WTC11 (cell line): ENCODE data around the gene ARG2. TPM values are rescaled to one million over a fixed set of nuclear protein-coding genes. Genes with fewer than 3 reads are reported as not detected.
"Not testable (repeated sequence)": the region's sequence is repeated elsewhere in the genome, so short reads cannot be mapped to it uniquely, and the experiment has no call there.

Experiments
- ATAC-seq: fragments of 200-7000 bp; cut with Tn5 transposase; 2 replicates; pipeline ENCODE4 v1.10.0; 2021; ENCODE audit warnings: mild to moderate bottlenecking, moderate library complexity
- CTCF ChIA-PET: fragments of 300-600 bp; sonication (Branson Sonifier 250); formaldehyde crosslinking; loops from one replicate; lab custom pipeline; 2021; ENCODE audit warnings: antibody characterized with exemption; lab: Charles Lee
- POLR2A ChIA-PET: fragments of 350-600 bp; sonication (Branson Sonifier 250); formaldehyde crosslinking; loops from one replicate; lab custom pipeline; 2021; ENCODE audit warnings: antibody characterized with exemption; lab: Charles Lee
- DNase-seq: peaks from one replicate; pipeline ENCODE4 v3.0.0; 2021; ENCODE audit warnings: low spot score
- H3K27ac Mint-ChIP-seq: 2 replicates; pipeline ENCODE4 v1.8.0; 2021; ENCODE audit warnings: mixed read lengths
- H3K27me3 Mint-ChIP-seq: 2 replicates; pipeline ENCODE4 v1.8.0; 2021; ENCODE audit warnings: low read depth, mild to moderate bottlenecking, moderate library complexity, mixed read lengths
- H3K36me3 Mint-ChIP-seq: 2 replicates; pipeline ENCODE4 v1.8.0; 2021; ENCODE audit warnings: mixed read lengths
- H3K4me1 Mint-ChIP-seq: 2 replicates; pipeline ENCODE4 v1.8.0; 2022; ENCODE audit warnings: mixed read lengths
- H3K4me3 Mint-ChIP-seq: 2 replicates; pipeline ENCODE4 v1.8.0; 2021; ENCODE audit warnings: mild to moderate bottlenecking, moderate library complexity, mixed read lengths
- H3K9me3 Mint-ChIP-seq: 2 replicates; pipeline ENCODE4 v1.8.0; 2021; ENCODE audit warnings: mixed read lengths
- ATF6 ChIP-seq: sonication (generic); formaldehyde crosslinking; IDR thresholded peaks from 2 replicates; pipeline ENCODE4 v1.8.1; 2023; ENCODE audit warnings: mild to moderate bottlenecking, missing genetic modification reagents
- CDX4 ChIP-seq: fragments of 250-450 bp; sonication (Bioruptor Pico); IDR thresholded peaks from 2 replicates; pipeline ENCODE4 v1.9.0; 2021; ENCODE audit warnings: moderate library complexity, mild to moderate bottlenecking, inconsistent platforms, borderline replicate concordance
- CREB1 ChIP-seq: sonication (generic); formaldehyde crosslinking; IDR thresholded peaks from 2 replicates; pipeline ENCODE4 v1.8.0; 2023; ENCODE audit warnings: mild to moderate bottlenecking, missing genetic modification reagents
- EMX1 ChIP-seq: fragments of 250-450 bp; sonication (Bioruptor Pico); IDR thresholded peaks from 2 replicates; pipeline ENCODE4 v1.8.0; 2021; ENCODE audit warnings: mild to moderate bottlenecking
- NFE2L1 ChIP-seq: sonication (generic); formaldehyde crosslinking; IDR thresholded peaks from 2 replicates; pipeline ENCODE4 v1.8.1; 2023; ENCODE audit warnings: missing genetic modification reagents
- RORB ChIP-seq: fragments of 250-450 bp; sonication (Bioruptor Pico); IDR thresholded peaks from 2 replicates; pipeline ENCODE4 v1.9.0; 2021; ENCODE audit warnings: mild to moderate bottlenecking
- USF1 ChIP-seq: sonication (generic); formaldehyde crosslinking; IDR thresholded peaks from 2 replicates; pipeline ENCODE4 v1.8.0; 2022; ENCODE audit warnings: mild to moderate bottlenecking, missing genetic modification reagents
- ZBTB43 ChIP-seq: sonication (generic); formaldehyde crosslinking; IDR thresholded peaks from 2 replicates; pipeline ENCODE4 v1.8.1; 2023; ENCODE audit warnings: mild to moderate bottlenecking, missing genetic modification reagents
- ZNF121 ChIP-seq: sonication (generic); formaldehyde crosslinking; IDR thresholded peaks from 2 replicates; pipeline ENCODE4 v1.8.0; 2023; ENCODE audit warnings: missing genetic modification reagents
- ZNF138 ChIP-seq: sonication (generic); formaldehyde crosslinking; conservative IDR thresholded peaks from 2 replicates; pipeline ENCODE4 v1.8.1; 2022; ENCODE audit warnings: mild to moderate bottlenecking, moderate library complexity, missing genetic modification reagents
- ZNF281 ChIP-seq: sonication (generic); formaldehyde crosslinking; IDR thresholded peaks from 2 replicates; pipeline ENCODE4 v1.8.0; 2023; ENCODE audit warnings: mild to moderate bottlenecking, missing genetic modification reagents
- ZNF671 ChIP-seq: fragments of 250-450 bp; sonication (Bioruptor Pico); IDR thresholded peaks from 2 replicates; pipeline ENCODE4 v1.8.0; 2021; ENCODE audit warnings: mild to moderate bottlenecking
- total RNA-seq: library from RNA; stranded (reverse); gene quantifications from 3 replicates; pipeline ENCODE4 v1.2.3, GENCODE V29; 2021
- TF ChIP-seq, protein P1 (sequence below): sonication (generic); formaldehyde crosslinking; IDR thresholded peaks from 2 replicates; pipeline ENCODE4 v1.8.1; 2023; ENCODE audit warnings: mild to moderate bottlenecking, missing genetic modification reagents, borderline replicate concordance

ARG2 gene
- total RNA-seq, 1 experiment from 2014 or later, result 29.8 TPM

GRCh38 chr14:67589204-67589770 lies 30.4 kb upstream of the ARG2 start:
- no peak for DNase-seq
- TF ChIP-seq RORB (CRISPR knock-in tag) (no peak), EMX1 (CRISPR knock-in tag) (no peak), ZNF671 (CRISPR knock-in tag) (no peak), NFE2L1 (CRISPR knock-in tag) (no peak), USF1 (CRISPR knock-in tag) (no peak), CREB1 (CRISPR knock-in tag) (no peak), ZNF121 (CRISPR knock-in tag) (no peak), CDX4 (CRISPR knock-in tag) (no peak), ATF6 (CRISPR knock-in tag) (no peak), ZBTB43 (CRISPR knock-in tag) (no peak), ZNF138 (no peak), ZNF281 (CRISPR knock-in tag) (no peak)
- TF ChIP-seq, protein P1, sequence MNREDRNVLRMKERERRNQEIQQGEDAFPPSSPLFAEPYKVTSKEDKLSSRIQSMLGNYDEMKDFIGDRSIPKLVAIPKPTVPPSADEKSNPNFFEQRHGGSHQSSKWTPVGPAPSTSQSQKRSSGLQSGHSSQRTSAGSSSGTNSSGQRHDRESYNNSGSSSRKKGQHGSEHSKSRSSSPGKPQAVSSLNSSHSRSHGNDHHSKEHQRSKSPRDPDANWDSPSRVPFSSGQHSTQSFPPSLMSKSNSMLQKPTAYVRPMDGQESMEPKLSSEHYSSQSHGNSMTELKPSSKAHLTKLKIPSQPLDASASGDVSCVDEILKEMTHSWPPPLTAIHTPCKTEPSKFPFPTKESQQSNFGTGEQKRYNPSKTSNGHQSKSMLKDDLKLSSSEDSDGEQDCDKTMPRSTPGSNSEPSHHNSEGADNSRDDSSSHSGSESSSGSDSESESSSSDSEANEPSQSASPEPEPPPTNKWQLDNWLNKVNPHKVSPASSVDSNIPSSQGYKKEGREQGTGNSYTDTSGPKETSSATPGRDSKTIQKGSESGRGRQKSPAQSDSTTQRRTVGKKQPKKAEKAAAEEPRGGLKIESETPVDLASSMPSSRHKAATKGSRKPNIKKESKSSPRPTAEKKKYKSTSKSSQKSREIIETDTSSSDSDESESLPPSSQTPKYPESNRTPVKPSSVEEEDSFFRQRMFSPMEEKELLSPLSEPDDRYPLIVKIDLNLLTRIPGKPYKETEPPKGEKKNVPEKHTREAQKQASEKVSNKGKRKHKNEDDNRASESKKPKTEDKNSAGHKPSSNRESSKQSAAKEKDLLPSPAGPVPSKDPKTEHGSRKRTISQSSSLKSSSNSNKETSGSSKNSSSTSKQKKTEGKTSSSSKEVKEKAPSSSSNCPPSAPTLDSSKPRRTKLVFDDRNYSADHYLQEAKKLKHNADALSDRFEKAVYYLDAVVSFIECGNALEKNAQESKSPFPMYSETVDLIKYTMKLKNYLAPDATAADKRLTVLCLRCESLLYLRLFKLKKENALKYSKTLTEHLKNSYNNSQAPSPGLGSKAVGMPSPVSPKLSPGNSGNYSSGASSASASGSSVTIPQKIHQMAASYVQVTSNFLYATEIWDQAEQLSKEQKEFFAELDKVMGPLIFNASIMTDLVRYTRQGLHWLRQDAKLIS, result no peak

GRCh38 chr14:67593650-67594049 lies 26.1 kb upstream of the ARG2 start:
- H3K36me3 Mint-ChIP-seq, POLR2A ChIA-PET, H3K4me1 Mint-ChIP-seq, H3K27ac Mint-ChIP-seq, CTCF ChIA-PET, H3K4me3 Mint-ChIP-seq, ATAC-seq, H3K27me3 Mint-ChIP-seq, DNase-seq, H3K9me3 Mint-ChIP-seq: not testable (repeated sequence)

More at GRCh38 chr14:67589204-67589770, 30.4 kb upstream of the ARG2 start:
- Mint-ChIP-seq H3K36me3 (peaks cover 19% of the 10 kb centered on the region), H3K4me3 (no peak overlapping the region), H3K9me3 (no peaks in the 10 kb centered on the region), H3K4me1 (no peaks in the 10 kb centered on the region), H3K27ac (no peak overlapping the region), H3K27me3 (no peaks in the 10 kb centered on the region)
- no peak for ATAC-seq
- POLR2A ChIA-PET, result no interaction called here
- CTCF ChIA-PET, result interaction anchor here (0.9 to 1.1 kb wide), 2 partner anchors 11 to 115 kb away, joined by 3 to 4 read pairs; partner anchors contain the start of gene PIGH
